ENCODE measurements around the gene DNLZ.

DNLZ gene

DNA sequence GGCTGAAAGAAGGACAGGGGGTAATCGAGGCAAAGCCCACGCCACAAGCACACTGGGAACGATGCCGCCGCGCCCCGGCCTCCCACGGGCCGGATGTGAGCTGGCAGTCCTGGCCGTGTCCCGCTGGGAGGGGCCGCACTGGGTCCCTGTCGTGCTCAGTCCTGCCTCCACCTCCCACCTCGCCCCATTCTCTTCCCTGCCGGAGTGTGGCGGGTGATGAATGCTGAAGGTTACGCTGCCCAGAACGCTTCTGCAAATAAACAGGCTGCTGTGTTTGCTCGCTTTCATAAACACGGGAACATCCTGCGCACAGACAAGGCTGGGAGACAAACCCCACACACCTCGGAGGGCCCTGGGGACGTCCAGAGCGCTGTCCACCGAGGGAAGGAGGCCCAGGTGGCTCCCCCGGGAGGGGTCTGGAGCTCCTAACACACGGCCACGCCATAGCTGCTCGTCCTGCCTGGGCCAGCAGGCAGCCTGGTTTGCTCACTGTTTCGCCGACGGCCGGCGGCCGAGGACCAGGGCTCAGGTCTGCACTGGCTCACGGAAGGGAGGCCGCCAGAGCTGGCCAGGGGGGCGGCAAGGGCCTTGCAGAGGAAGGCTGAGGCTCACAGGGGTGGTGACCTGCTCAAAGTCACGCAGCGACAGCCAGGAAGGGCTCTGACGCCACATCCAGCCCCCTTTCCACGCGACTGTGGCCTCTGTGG, 2.3 kb downstream of the DNLZ start:
- Histone ChIP-seq H3K4me1 (ENCODE audit: control insufficient read depth in 2 of 2, insufficient read depth in 2 of 2, low read length in 2 of 2) (peaks cover 6 to 15% of the 10 kb centered on the region in 2 donors), H3K4me3 (ENCODE audit: low read length in 2 of 2) (no peak overlapping the region), H3K27me3 (ENCODE audit: control insufficient read depth in 2 of 2, insufficient read depth in 2 of 2, low read length in 2 of 2) (no peaks in the 10 kb centered on the region), H3K9me3 (ENCODE audit: control insufficient read depth in 2 of 2, low read length in 2 of 2) (no peaks in the 10 kb centered on the region), H3K27ac (ENCODE audit: low read depth in 2 of 2, low read length in 2 of 2) (peak overlapping the region; percentile 13 to 89), H3K9ac (ENCODE audit: low read depth in 1 of 2, low read length in 2 of 2) (no peak overlapping the region), H3K36me3 (ENCODE audit: control insufficient read depth in 2 of 2, insufficient read depth in 2 of 2, low read length in 2 of 2) (no peaks in the 10 kb centered on the region)

DNA sequence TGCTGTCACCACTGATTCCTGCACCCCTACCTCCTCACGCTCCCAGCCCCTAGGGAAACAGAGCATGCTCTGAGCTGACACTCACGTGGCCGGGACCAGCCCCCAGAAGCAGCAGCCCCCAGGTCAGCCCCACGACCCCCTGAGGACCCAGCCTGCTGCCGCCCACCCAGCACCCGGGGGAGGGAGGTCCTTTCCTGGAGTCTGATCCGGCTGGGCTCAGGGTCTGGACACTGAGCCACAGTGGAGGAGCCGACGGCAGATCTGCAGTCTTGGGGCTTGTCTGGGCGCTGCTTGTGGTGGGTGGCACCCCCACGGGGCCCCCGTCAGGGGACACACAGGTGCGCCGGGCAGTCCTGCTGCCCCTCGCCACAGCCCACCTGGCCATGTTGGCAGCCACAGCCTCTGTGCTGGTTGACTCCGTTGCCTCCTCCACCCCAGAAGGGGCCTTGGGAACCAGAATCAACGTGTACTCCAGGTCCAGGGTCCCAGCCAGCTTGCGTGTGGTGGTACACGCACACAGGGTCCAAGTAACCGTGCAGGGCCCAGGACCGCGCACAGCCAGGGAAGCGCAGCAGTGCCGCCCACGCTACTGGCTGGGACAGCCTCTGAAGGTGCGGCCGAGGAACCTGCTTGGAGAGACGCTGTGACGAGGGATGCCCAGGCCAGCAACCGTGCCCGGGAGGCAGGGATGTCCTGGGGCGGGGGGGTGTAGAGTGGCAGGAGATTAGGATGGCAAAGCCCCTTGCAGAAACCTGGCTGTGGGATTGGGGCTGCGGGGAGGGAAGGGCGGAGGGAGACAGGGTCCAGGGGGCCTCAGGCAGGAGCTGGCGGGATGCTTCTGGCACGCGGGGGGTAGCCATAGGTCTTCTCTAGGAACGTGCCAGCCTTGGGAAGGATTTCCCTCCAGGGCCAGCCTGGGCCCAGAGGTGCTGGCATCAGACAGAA, 3.5 kb downstream of the DNLZ start:
- Histone ChIP-seq H3K27ac (ENCODE audit: low read depth in 2 of 2, low read length in 2 of 2) (no peak overlapping the region), H3K4me1 (ENCODE audit: control insufficient read depth in 2 of 2, insufficient read depth in 2 of 2, low read length in 2 of 2) (peaks cover 6 to 15% of the 10 kb centered on the region in 2 donors), H3K4me3 (ENCODE audit: low read length in 2 of 2) (no peak overlapping the region), H3K27me3 (ENCODE audit: control insufficient read depth in 2 of 2, insufficient read depth in 2 of 2, low read length in 2 of 2) (no peaks in the 10 kb centered on the region), H3K36me3 (ENCODE audit: control insufficient read depth in 2 of 2, insufficient read depth in 2 of 2, low read length in 2 of 2) (no peaks in the 10 kb centered on the region), H3K9ac (ENCODE audit: low read depth in 1 of 2, low read length in 2 of 2) (no peak overlapping the region), H3K9me3 (ENCODE audit: control insufficient read depth in 2 of 2, low read length in 2 of 2) (no peaks in the 10 kb centered on the region)

- Histone ChIP-seq H3K4me3 (ENCODE audit: low read length in 2 of 2) (no peak overlapping the region), H3K4me1 (ENCODE audit: control insufficient read depth in 2 of 2, insufficient read depth in 2 of 2, low read length in 2 of 2) (peaks cover 4 to 12% of the 10 kb centered on the region in 2 donors), H3K9ac (ENCODE audit: low read depth in 1 of 2, low read length in 2 of 2) (no peak overlapping the region), H3K9me3 (ENCODE audit: control insufficient read depth in 2 of 2, low read length in 2 of 2) (no peaks in the 10 kb centered on the region), H3K27ac (ENCODE audit: low read depth in 2 of 2, low read length in 2 of 2) (no peak overlapping the region), H3K27me3 (ENCODE audit: control insufficient read depth in 2 of 2, insufficient read depth in 2 of 2, low read length in 2 of 2) (no peaks in the 10 kb centered on the region), H3K36me3 (ENCODE audit: control insufficient read depth in 2 of 2, insufficient read depth in 2 of 2, low read length in 2 of 2) (no peaks in the 10 kb centered on the region)
These were observed 4.7 kb downstream of the DNLZ start for GRCh38 chr9:136358888-136359287.

GRCh38 chr9:136358016-136358415, 5.5 kb downstream of the DNLZ start:
- Histone ChIP-seq H3K27me3 (ENCODE audit: control insufficient read depth in 2 of 2, insufficient read depth in 2 of 2, low read length in 2 of 2) (no peaks in the 10 kb centered on the region), H3K27ac (ENCODE audit: low read depth in 2 of 2, low read length in 2 of 2) (no peak overlapping the region)

DNA sequence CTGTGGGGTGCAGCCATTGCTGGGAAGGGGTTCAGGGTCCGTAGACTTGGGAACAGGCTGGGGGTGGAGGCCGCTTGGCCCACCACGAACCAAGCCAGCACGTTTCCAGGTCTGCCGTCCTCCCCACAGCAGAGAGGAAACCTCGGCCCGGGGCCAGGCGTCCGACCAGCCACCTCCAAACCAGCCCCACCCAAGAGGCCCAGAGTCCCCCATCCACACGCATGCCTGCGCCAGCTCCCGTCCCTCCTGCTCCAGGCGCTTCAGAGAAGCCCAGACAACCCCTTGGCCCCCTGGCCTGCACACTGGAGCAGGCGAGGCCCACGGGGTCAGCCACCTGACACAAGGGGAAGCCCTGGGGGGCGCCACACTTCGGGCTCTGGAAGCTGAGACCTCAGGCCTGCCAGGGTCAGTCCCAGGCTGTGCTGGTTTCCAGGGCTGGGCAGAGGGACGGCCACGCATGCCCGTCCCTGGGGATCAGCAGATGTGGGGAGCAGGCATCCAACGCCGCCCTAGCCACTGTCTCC, 6.3 kb downstream of the DNLZ start:
- H3K9me3 ChIP-seq (ENCODE audit: control insufficient read depth in 2 of 2, low read length in 2 of 2): no peaks in the 10 kb centered on the region
- no peaks in the 10 kb centered on the region for H3K36me3 ChIP-seq (ENCODE audit: control insufficient read depth in 2 of 2, insufficient read depth in 2 of 2, low read length in 2 of 2)
- H3K4me1 ChIP-seq (ENCODE audit: control insufficient read depth in 2 of 2, insufficient read depth in 2 of 2, low read length in 2 of 2): peaks cover 2 to 5% of the 10 kb centered on the region in 2 donors
- no peaks in the 10 kb centered on the region for H3K27me3 ChIP-seq (ENCODE audit: control insufficient read depth in 2 of 2, insufficient read depth in 2 of 2, low read length in 2 of 2)
- no peak overlapping the region for H3K9ac ChIP-seq (ENCODE audit: low read depth in 1 of 2, low read length in 2 of 2)
- H3K4me3 ChIP-seq (ENCODE audit: low read length in 2 of 2): no peak overlapping the region
- H3K27ac ChIP-seq (ENCODE audit: low read depth in 2 of 2, low read length in 2 of 2): no peak overlapping the region

More at GRCh38 chr9:136358016-136358415, 5.5 kb downstream of the DNLZ start:
- H3K36me3 ChIP-seq (ENCODE audit: control insufficient read depth in 2 of 2, insufficient read depth in 2 of 2, low read length in 2 of 2): no peaks in the 10 kb centered on the region
- H3K4me1 ChIP-seq (ENCODE audit: control insufficient read depth in 2 of 2, insufficient read depth in 2 of 2, low read length in 2 of 2): peaks cover 2 to 10% of the 10 kb centered on the region in 2 donors
- H3K4me3 ChIP-seq (ENCODE audit: low read length in 2 of 2): no peak overlapping the region
- H3K9ac ChIP-seq (ENCODE audit: low read depth in 1 of 2, low read length in 2 of 2): no peak overlapping the region
- H3K9me3 ChIP-seq (ENCODE audit: control insufficient read depth in 2 of 2, low read length in 2 of 2): no peaks in the 10 kb centered on the region

DNA sequence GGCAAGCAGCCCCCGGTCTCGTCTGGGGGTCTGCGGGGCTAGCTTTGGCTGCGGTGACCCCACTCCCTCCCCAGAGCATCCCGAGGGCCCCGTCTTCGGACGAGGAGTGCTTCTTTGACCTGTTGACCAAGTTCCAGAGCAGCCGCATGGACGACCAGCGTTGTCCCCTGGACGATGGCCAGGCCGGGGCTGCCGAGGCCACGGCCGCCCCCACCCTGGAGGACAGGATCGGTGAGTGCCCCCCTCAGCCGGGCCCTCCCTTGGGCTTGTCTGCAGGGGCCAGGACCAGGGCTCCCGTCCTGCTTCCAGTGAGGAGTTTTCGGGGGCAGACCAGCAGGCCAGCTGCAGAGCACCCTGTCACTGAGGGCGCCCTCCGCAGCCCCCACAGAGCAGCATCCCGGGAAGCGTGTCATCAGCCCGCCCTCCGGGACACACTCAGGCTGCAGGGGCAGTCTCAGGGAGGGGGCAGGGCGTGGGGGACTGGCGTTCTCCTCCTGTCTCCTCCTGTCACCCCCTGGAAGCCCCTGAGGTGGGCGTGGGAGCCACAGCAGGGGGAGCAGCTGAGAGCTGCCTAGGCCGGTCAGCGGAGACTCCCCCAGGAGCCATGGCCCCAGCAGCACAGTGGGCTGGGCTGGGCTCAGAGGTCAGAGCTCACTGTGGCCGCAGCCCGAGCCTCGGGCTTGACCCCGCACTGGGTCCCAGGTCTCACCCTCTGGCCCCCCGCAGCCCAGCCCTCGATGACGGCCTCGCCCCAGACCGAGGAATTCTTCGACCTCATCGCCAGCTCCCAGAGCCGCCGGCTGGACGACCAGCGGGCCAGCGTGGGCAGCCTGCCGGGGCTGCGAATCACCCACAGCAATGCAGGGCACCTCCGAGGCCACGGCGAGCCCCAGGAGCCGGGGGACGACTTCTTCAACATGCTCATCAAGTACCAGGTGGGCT, 7.7 kb downstream of the DNLZ start:
- no peak overlapping the region for H3K9ac ChIP-seq (ENCODE audit: low read depth in 1 of 2, low read length in 2 of 2)
- H3K4me1 ChIP-seq (ENCODE audit: control insufficient read depth in 2 of 2, insufficient read depth in 2 of 2, low read length in 2 of 2): peaks cover 0 to 2% of the 10 kb centered on the region in 2 donors
- no peaks in the 10 kb centered on the region for H3K27me3 ChIP-seq (ENCODE audit: control insufficient read depth in 2 of 2, insufficient read depth in 2 of 2, low read length in 2 of 2)
- H3K36me3 ChIP-seq (ENCODE audit: control insufficient read depth in 2 of 2, insufficient read depth in 2 of 2, low read length in 2 of 2): no peaks in the 10 kb centered on the region
- H3K9me3 ChIP-seq (ENCODE audit: control insufficient read depth in 2 of 2, low read length in 2 of 2): no peaks in the 10 kb centered on the region
- H3K27ac ChIP-seq (ENCODE audit: low read depth in 2 of 2, low read length in 2 of 2): no peak overlapping the region
- no peak overlapping the region for H3K4me3 ChIP-seq (ENCODE audit: low read length in 2 of 2)

DNA sequence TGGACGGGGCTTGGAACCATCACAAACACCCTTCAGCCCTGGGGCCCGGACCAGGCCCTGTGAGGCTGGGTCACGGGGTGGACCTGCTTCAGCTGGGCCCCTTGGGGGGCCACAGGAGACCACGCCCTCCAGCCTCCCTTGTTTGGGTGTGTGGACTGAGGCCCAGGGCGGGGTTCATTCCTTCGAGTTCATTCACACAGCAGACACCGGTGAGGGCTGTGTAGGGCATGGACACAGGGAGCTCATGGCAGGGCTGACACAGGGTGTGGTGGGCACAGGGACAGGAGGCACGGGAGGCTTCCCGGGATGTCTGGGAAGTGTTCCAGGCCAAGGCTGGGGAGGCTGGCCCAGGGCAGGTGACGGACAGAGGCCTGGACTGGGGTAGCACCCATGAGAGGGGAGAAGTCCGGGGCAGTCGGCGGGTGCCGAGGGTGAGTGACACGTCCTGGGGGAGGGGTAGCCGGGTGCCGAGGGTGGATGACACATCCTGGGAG, 8.9 kb downstream of the DNLZ start:
- no peak overlapping the region for H3K4me3 ChIP-seq (ENCODE audit: low read length in 2 of 2)
- no peaks in the 10 kb centered on the region for H3K36me3 ChIP-seq (ENCODE audit: control insufficient read depth in 2 of 2, insufficient read depth in 2 of 2, low read length in 2 of 2)
- no peaks in the 10 kb centered on the region for H3K27me3 ChIP-seq (ENCODE audit: control insufficient read depth in 2 of 2, insufficient read depth in 2 of 2, low read length in 2 of 2)
- no peaks in the 10 kb centered on the region for H3K9me3 ChIP-seq (ENCODE audit: control insufficient read depth in 2 of 2, low read length in 2 of 2)
- no peaks in the 10 kb centered on the region for H3K4me1 ChIP-seq (ENCODE audit: control insufficient read depth in 2 of 2, insufficient read depth in 2 of 2, low read length in 2 of 2)
- H3K27ac ChIP-seq (ENCODE audit: low read depth in 2 of 2, low read length in 2 of 2): no peak overlapping the region
- H3K9ac ChIP-seq (ENCODE audit: low read depth in 1 of 2, low read length in 2 of 2): no peak overlapping the region

DNA sequence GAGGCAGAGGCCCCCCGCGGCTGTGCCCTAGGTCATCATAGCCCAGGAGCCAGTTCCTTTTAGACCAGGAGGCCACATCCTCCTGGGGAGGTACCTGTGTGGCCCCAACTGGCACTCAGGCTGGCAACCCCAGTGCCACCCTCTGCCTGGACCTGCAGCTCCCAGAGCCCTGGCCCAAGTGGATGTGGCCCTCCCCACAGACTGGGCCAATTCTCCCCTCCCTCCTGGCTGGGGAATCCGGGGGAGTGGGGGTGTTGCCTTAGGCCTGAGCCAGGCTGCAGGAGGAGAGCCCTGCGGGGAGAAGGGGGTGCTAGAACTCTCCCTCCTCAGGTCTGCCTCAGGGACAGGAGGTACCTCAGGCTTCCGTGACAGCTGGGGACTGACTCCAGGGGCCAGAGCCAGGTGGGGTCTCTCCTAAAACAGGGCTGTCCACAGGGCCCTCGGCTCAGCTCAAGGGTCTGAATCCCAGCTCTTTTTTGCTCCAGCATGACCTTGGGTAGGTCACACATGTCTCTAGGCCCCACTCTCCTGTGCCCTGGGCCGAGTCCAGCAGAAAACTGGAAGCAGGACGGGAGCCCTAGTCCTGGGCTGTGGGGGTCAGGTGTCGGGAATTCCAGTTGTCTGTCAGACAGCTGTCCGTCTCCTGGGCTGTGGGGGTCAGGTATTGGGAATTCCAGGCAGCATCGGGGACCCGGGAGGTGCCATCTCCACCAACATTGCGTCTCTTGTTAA, 9.6 kb downstream of the DNLZ start:
- no peak overlapping the region for H3K9ac ChIP-seq (ENCODE audit: low read depth in 1 of 2, low read length in 2 of 2)
- no peak overlapping the region for H3K27ac ChIP-seq (ENCODE audit: low read depth in 2 of 2, low read length in 2 of 2)
- H3K4me3 ChIP-seq (ENCODE audit: low read length in 2 of 2): no peak overlapping the region

GRCh38 chr9:136353088-136353487, 10.5 kb downstream of the DNLZ start:
- Histone ChIP-seq H3K36me3 (ENCODE audit: control insufficient read depth in 2 of 2, insufficient read depth in 2 of 2, low read length in 2 of 2) (no peaks in the 10 kb centered on the region), H3K27ac (ENCODE audit: low read depth in 2 of 2, low read length in 2 of 2) (no peak overlapping the region), H3K9me3 (ENCODE audit: control insufficient read depth in 2 of 2, low read length in 2 of 2) (no peaks in the 10 kb centered on the region), H3K4me3 (ENCODE audit: low read length in 2 of 2) (no peak overlapping the region), H3K4me1 (ENCODE audit: control insufficient read depth in 2 of 2, insufficient read depth in 2 of 2, low read length in 2 of 2) (no peaks in the 10 kb centered on the region), H3K27me3 (ENCODE audit: control insufficient read depth in 2 of 2, insufficient read depth in 2 of 2, low read length in 2 of 2) (no peaks in the 10 kb centered on the region), H3K9ac (ENCODE audit: low read depth in 1 of 2, low read length in 2 of 2) (no peak overlapping the region)

More for the DNA sequence above, 9.6 kb downstream of the DNLZ start:
- no peaks in the 10 kb centered on the region for H3K27me3 ChIP-seq (ENCODE audit: control insufficient read depth in 2 of 2, insufficient read depth in 2 of 2, low read length in 2 of 2)
- H3K36me3 ChIP-seq (ENCODE audit: control insufficient read depth in 2 of 2, insufficient read depth in 2 of 2, low read length in 2 of 2): no peaks in the 10 kb centered on the region
- H3K4me1 ChIP-seq (ENCODE audit: control insufficient read depth in 2 of 2, insufficient read depth in 2 of 2, low read length in 2 of 2): no peaks in the 10 kb centered on the region
- H3K9me3 ChIP-seq (ENCODE audit: control insufficient read depth in 2 of 2, low read length in 2 of 2): no peaks in the 10 kb centered on the region

All from mucosa of rectum (tissue), 2 donors.